ENCODE measurements around the gene DDR2. TPM values are rescaled to one million over a fixed set of nuclear protein-coding genes. Genes with fewer than 3 reads are reported as not detected.

Gene DDR2
- total RNA-seq, 1 donor from 2014 or later = 4.7 TPM

DNA sequence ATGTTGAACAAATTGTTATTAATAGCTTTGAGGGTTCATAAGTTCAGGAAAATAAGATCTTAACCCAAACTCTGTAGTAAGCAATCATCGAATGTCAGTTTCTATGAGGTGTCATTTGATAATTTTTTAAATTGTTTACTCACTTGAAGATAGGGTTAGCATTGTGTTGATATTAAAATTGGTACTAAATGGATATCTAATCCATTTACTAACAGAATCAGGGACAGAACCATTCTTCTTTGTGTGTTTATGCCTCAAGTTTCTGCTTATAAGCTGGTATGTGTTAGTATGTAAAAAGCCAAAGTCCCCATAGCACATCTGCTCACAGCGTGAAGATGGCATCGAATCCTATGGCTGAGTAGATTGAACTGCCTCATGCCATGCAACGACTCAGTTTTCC, 13.4 kb downstream of the DDR2 start:
- Histone ChIP-seq H3K36me3 (ENCODE audit: control insufficient read depth, insufficient read depth, low read length) (no peaks in the 10 kb centered on the region), H3K4me3 (ENCODE audit: low read depth, low read length) (no peak overlapping the region), H3K27me3 (ENCODE audit: control insufficient read depth, insufficient read depth, low read length) (no peaks in the 10 kb centered on the region)
- FAIRE-seq = no peak
- no peak for DNase-seq (ENCODE audit: low read depth)
- TF ChIP-seq, protein P1, sequence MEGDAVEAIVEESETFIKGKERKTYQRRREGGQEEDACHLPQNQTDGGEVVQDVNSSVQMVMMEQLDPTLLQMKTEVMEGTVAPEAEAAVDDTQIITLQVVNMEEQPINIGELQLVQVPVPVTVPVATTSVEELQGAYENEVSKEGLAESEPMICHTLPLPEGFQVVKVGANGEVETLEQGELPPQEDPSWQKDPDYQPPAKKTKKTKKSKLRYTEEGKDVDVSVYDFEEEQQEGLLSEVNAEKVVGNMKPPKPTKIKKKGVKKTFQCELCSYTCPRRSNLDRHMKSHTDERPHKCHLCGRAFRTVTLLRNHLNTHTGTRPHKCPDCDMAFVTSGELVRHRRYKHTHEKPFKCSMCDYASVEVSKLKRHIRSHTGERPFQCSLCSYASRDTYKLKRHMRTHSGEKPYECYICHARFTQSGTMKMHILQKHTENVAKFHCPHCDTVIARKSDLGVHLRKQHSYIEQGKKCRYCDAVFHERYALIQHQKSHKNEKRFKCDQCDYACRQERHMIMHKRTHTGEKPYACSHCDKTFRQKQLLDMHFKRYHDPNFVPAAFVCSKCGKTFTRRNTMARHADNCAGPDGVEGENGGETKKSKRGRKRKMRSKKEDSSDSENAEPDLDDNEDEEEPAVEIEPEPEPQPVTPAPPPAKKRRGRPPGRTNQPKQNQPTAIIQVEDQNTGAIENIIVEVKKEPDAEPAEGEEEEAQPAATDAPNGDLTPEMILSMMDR (IDR thresholded peaks at IDR 0.05; ENCODE audit: insufficient read depth, low read length, severe bottlenecking) = no peak

DNA sequence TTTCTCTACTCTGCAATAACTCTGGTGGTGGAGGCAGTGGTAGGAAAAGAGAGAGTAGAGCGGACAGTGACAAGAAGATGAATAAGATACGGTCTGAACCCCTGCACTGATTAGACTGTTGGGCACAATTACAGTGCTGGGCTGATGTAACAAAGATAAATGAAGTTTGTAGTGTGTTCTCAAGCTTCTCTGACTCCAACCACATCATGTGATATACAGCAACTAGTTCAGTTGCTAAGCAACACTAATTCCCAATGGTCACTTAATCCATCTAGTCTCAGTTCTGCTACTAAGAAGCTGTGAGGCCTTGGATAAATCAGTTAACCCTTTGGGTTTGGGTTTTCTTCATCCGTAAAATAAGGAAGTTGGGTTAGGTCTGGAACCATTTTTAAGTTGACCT, 17.3 kb downstream of the DDR2 start:
- TF ChIP-seq, protein P1 (IDR thresholded peaks at IDR 0.05; ENCODE audit: insufficient read depth, low read length, severe bottlenecking) = no peak
- no peaks in the 10 kb centered on the region for H3K36me3 ChIP-seq (ENCODE audit: control insufficient read depth, insufficient read depth, low read length)
- DNase-seq (ENCODE audit: low read depth) (no peak), FAIRE-seq (no peak)
- no peak overlapping the region for H3K4me3 ChIP-seq (ENCODE audit: low read depth, low read length)
- no peaks in the 10 kb centered on the region for H3K27me3 ChIP-seq (ENCODE audit: control insufficient read depth, insufficient read depth, low read length)

DNA sequence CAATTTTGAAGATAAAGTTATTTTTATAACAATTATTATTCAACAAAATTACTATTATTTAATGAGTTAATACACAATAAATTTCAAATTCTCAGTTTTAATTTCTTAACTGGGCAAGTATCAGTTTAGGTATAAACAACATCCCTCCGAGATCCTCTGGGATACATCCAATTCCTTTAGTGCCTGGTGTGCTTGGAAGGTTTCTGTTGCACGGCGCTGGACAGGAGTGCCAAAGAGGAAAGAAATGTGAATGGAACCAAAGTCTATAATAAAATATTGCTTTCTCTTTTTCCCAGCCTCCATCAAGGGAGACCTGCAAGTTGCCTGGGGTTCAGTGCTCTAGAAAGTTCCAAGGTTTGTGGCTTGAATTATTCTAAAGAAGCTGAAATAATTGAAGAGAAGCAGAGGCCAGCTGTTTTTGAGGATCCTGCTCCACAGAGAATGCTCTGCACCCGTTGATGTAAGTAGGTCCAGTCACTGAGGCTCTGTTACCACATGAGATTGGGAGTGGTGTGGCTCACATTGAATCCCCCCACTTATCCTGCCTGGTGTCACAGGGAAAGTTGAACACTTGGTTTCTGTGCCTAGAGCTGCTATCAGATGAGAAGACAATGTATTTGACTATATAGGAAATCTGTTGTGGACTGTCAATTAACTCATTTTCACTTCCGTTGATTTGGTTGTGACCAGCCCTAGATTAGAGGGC, 22.8 kb downstream of the DDR2 start:
- H3K36me3 ChIP-seq (ENCODE audit: control insufficient read depth, insufficient read depth, low read length) = no peaks in the 10 kb centered on the region
- FAIRE-seq (no peak), DNase-seq (ENCODE audit: low read depth) (no peak)
- H3K4me3 ChIP-seq (ENCODE audit: low read depth, low read length) = no peak overlapping the region
- TF ChIP-seq, protein P1 (IDR thresholded peaks at IDR 0.05; ENCODE audit: insufficient read depth, low read length, severe bottlenecking) = no peak
- H3K27me3 ChIP-seq (ENCODE audit: control insufficient read depth, insufficient read depth, low read length) = no peaks in the 10 kb centered on the region

DNA sequence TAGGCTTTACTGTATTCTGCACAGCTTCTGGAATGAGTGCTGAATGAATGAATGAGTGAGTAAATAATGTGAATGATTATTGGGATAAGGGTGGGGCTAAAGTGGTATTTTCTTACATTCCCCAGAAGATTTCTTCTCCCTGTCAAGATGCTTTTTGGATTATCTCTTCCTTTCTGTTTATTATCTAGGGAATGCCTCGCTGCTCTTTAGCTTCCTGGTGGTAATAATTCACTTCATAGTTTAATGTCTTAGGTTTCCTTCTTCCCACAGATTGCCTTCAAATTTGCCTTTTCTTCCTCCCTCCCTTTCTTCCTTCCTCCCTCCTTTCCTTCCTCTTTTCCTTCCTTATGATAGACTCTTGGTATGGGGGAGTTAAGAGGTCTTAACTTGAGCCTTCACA, 24.0 kb downstream of the DDR2 start:
- FAIRE-seq = no peak
- TF ChIP-seq, protein P1 (IDR thresholded peaks at IDR 0.05; ENCODE audit: insufficient read depth, low read length, severe bottlenecking) = no peak
- Histone ChIP-seq H3K27me3 (ENCODE audit: control insufficient read depth, insufficient read depth, low read length) (no peaks in the 10 kb centered on the region), H3K36me3 (ENCODE audit: control insufficient read depth, insufficient read depth, low read length) (no peaks in the 10 kb centered on the region), H3K4me3 (ENCODE audit: low read depth, low read length) (no peak overlapping the region)
- no peak for DNase-seq (ENCODE audit: low read depth)

DNA sequence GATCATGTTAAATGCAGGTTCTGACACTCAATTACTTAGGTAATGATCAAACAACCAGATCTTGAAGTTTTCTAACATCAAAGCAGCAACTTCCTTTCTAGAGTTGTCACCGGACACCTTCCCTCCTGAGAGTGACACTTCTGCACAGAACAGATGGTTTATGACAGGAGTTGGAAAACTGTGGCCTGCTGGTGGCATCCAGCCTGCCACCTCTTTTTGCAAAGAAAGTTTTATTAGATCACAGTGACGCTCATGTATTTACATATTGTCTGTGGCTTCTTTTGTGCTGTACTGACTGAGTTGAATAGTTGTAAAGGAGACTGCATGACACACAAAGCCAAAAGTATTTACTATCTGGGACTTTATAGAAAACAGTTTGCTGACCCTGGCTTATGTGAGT, 28.3 kb downstream of the DDR2 start:
- TF ChIP-seq, protein P1 (IDR thresholded peaks at IDR 0.05; ENCODE audit: insufficient read depth, low read length, severe bottlenecking) = no peak
- FAIRE-seq = no peak

DNA sequence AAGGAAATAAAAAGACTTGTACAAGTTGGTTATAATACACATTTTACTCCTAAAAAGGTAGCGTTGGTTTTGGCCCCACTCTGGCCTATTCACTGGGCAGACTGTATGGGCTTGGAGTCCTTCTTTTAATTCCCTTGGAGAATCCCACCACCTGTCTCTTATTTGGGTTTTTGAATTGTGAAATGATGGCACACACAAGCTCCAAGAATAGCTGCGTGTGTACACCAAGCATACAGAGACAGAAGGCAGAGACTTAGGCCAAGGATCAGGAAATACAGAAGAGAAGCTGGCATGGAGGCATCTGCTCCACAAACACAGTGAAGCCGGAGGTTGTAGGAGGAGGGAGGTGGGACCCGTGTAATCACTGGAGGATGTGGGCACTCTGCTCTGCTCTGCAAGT, 29.1 kb downstream of the DDR2 start:
- Histone ChIP-seq H3K27me3 (ENCODE audit: control insufficient read depth, insufficient read depth, low read length) (no peaks in the 10 kb centered on the region), H3K36me3 (ENCODE audit: control insufficient read depth, insufficient read depth, low read length) (no peaks in the 10 kb centered on the region), H3K4me3 (ENCODE audit: low read depth, low read length) (no peak overlapping the region)
- TF ChIP-seq, protein P1 (IDR thresholded peaks at IDR 0.05; ENCODE audit: insufficient read depth, low read length, severe bottlenecking) = no peak
- FAIRE-seq = no peak
- no peak for DNase-seq (ENCODE audit: low read depth)

More for the DNA sequence above, 28.3 kb downstream of the DDR2 start:
- no peaks in the 10 kb centered on the region for H3K27me3 ChIP-seq (ENCODE audit: control insufficient read depth, insufficient read depth, low read length)
- DNase-seq (ENCODE audit: low read depth) = no peak
- H3K4me3 ChIP-seq (ENCODE audit: low read depth, low read length) = no peak overlapping the region
- H3K36me3 ChIP-seq (ENCODE audit: control insufficient read depth, insufficient read depth, low read length) = no peaks in the 10 kb centered on the region
